GM12872 (cell line): Measurements from ENCODE around the gene BPIFB2.

ENCODE experiments used
- TF ChIP-seq, protein P1 (sequence below): IDR thresholded peaks from 3 replicates; pipeline ENCODE4 v1.5.1; 2011; ENCODE audit warnings: low read depth, mild to moderate bottlenecking, low read length, moderate library complexity; ENCODE audit not compliant: insufficient read depth

Gene BPIFB2

DNA sequence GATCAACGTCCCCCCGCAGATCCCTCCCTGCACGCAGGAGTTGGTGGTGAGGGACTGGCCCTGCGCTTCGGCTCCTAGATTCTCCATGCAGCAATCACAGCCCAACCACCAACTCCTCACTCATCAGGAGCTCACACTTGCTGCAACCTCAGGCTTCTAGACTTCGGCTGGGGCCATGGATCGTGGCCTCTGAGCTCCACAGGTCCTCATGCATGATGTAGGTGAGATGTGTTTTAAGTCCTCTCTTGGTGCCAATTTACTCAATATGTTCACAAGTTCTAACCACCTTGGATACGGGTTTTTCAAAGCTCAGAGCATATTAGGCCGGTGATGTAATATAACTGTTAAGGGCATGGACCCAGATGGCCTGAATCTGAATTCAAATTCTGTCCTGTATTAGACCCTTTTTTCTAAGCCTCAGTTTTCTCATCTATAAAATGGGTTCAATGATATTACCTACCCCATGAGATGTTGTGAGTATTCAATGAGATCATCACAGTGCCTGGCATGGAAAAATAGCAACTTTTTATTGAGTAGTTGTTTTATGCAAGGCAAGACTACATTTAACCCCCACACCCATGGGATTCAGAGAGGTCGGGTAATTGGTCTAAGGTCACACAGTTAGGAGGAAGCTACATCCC, 34.3 kb upstream of the BPIFB2 start:
- TF ChIP-seq, protein P1, sequence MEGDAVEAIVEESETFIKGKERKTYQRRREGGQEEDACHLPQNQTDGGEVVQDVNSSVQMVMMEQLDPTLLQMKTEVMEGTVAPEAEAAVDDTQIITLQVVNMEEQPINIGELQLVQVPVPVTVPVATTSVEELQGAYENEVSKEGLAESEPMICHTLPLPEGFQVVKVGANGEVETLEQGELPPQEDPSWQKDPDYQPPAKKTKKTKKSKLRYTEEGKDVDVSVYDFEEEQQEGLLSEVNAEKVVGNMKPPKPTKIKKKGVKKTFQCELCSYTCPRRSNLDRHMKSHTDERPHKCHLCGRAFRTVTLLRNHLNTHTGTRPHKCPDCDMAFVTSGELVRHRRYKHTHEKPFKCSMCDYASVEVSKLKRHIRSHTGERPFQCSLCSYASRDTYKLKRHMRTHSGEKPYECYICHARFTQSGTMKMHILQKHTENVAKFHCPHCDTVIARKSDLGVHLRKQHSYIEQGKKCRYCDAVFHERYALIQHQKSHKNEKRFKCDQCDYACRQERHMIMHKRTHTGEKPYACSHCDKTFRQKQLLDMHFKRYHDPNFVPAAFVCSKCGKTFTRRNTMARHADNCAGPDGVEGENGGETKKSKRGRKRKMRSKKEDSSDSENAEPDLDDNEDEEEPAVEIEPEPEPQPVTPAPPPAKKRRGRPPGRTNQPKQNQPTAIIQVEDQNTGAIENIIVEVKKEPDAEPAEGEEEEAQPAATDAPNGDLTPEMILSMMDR, result no peak

DNA sequence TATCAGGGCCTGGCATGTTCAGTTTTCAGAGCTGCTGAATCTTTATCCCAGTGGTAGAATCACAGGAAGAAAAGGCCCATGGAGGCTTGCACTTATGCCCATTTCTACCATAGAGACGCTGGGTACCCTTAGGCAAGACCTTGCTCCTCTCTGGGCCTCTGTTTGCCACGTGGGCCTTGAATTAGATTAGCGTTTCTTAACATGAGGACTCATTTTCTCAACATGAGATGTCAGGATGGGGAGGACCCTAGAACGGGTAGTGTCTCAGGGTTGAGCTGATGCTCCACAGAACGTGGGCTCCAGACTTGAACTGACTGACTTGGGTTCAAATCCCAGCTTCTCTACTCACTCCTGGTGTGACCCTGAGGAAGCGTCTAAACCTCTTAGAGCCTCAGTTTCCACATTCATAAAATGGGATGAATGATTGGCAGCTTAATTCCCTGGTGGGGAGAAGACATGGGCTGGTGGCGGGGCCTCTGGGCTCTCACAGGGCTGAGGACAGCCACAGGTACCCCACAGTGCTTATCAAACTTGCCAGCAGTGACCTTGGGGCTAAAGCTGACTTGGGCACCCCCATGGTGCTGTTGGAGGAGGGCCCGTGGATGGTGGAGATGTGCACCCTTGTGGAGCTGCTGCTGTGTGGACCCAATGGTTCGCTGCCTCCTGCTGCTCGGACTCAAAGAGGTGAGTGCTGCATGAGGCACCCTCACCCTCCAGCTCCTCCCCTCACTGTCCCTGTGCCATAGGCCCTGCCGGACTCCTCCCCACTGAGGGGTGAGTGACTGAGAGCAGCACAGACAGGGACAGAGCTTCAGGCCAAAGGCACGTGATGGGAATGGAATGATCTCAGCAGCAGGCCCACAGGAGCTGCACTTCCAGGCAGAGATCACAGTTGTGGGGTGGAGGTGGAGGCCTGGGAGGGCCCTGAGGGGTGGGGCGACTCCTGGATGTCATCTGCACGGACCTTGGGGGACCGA, 31.5 kb upstream of the BPIFB2 start:
- TF ChIP-seq, protein P1, result no peak

DNA sequence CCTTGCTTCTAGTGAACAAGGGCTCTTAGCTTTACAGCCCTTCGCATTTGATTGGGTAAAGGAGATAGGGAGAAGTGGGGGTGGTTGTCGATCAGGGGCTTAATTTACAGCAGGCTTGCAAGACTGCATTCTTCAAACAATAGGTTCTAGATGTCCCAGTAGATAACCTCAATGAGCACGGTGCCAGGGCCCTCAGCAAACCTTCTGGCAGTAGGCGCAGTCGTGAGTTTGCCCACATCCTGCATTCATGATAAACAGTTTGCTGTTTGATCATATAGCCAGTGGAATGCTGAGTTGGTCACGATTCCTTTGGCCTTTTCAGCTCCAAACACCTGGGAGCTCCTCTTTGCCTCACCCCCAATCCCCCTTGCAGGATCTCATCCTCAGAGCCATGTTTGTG, 30.8 kb upstream of the BPIFB2 start:
- TF ChIP-seq, protein P1, result no peak

DNA sequence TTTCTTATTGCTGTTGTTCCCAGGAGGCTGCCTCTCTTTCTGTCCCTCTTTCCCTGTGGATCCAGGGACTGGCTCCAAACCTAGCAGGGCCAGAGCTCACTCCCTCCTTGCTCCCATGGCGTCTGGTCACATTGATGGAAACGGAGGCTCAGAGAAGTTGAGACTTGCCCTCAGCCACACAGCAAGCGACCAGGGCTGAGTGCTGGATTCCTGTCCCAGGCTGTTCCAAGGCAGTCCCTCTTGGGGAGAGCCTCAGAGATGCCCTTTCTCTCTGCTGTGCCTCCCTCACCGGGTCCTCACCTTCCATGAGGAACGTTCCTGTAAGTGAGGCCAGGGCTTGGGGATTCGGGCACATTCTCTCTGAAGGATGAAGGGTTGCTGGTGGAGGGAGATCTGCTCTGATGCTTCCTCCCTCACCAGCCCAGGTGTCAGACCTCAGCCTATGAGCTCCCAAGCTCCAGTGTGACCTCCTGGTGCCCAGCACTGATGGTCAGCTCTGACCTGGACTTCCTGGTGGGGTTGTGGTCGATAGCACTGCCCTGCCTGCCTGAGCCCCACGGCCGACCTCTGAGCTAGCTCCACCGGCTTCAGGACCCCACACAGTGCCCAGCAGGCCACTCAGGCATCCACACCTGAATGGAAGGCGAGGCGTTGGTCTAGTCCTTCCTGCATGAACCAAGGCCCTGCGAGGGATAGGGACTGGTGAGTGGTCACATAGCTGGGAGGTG, 30.1 kb upstream of the BPIFB2 start:
- TF ChIP-seq, protein P1, result no peak

DNA sequence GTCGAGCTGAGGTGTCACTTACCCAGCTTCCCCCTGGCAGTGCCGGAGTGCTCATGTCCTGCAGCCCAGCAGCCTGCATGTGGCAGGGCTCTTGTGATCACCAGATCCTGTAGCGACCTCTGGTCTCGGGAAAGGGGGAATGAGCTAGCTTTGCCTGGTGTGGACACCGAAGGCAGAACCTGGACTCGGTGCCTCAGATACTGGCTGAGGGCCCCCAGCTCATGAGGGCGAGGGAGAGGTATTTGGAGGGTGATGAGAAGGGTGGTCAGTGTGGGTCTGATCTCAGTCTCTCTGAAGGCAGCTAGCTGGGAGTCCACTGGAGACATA, 29.5 kb upstream of the BPIFB2 start:
- TF ChIP-seq, protein P1, result no peak

DNA sequence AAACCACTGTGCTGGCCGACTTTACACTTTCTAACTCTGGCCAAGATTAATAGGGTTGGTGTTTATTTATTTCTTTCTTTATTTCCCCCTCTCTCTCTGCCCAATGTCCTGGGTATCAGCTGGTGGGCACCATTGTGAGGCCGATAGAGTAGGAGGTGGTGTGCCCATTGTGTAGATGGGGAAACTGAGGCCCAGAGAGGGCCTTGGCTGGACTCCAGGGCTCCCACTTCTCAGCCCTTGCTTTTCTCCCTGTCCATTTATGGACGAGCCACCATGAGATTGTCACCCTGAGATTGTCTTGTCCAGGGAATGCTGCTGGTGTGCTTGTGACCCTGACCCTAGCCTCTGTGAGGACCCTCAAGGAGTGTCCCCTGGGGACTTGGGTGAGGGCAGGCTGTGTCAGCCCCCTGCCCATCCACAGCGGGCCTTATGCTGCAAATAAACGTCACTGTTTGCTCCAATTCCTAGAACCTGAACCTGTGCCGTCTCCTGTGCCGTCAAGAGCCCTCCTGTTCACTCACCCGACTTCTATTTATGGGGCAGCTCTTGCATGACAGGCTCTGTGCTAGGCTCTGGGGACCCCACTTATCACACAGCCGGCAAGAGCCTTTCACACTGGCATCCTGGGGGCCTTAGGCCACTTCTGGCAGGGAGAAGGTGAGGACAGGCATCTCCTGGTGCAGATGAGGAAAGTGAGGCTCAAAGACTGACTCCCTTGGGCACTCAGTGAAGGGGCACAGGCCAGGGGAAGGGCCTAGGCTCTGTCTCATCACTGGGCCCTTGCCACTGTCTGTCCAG, 28.1 kb upstream of the BPIFB2 start:
- TF ChIP-seq, protein P1, result no peak
